ENCODE measurements around the gene ETV1.

GRCh38 chr7:14023342-14023741 lies 33.9 kb upstream of the ETV1 start:
- TF ChIP-seq CTCF (IDR thresholded peaks at IDR 0.05; ENCODE audit: low read depth, low read length) (no peak), MAX (IDR thresholded peaks at IDR 0.05; ENCODE audit: low read depth, low read length) (no peak), POLR2A (IDR thresholded peaks at IDR 0.05; ENCODE audit: extremely low read depth, insufficient read length) (no peak), MYC (IDR thresholded peaks at IDR 0.05; ENCODE audit: low read depth, low read length) (no peak)

Data from NB4 (cell line).